GM23338 (cell line): Measurements from ENCODE around the gene CNTNAP2. TPM values are rescaled to one million over a fixed set of nuclear protein-coding genes. Genes with fewer than 3 reads are reported as not detected.

Experiments used
- ATAC-seq: fragments of 200-7000 bp; cut with Tn5 transposase; 3 replicates; pipeline ENCODE4 v1.9.1; 2020
- DNase-seq: peaks from one replicate; pipeline ENCODE4 v3.0.0-alpha.2; 2015; ENCODE audit warnings: low spot score
- H2AFZ ChIP-seq: fragments of 200-600 bp; sonication (generic); 2 replicates; pipeline ENCODE4 v1.8.0; 2016; ENCODE audit warnings: antibody characterized with exemption, mild to moderate bottlenecking, moderate library complexity
- H3F3A ChIP-seq: fragments of 200-600 bp; sonication (generic); replicated peaks from 2 replicates; pipeline ENCODE4 v1.8.0; 2017; ENCODE audit warnings: antibody characterized with exemption, mixed run types, low read depth
- H3K27ac ChIP-seq: fragments of 200-600 bp; sonication (generic); 2 replicates; pipeline ENCODE4 v1.6.1; 2016; ENCODE audit warnings: low read depth
- H3K27me3 ChIP-seq: fragments of 200-600 bp; sonication (generic); 2 replicates; pipeline ENCODE4 v1.8.0; 2016; ENCODE audit warnings: mild to moderate bottlenecking, mixed run types, moderate library complexity; ENCODE audit not compliant: insufficient read depth
- H3K36me3 ChIP-seq: fragments of 200-600 bp; sonication (generic); 2 replicates; pipeline ENCODE4 v1.8.0; 2016; ENCODE audit warnings: mild to moderate bottlenecking; ENCODE audit not compliant: insufficient read depth
- H3K4me1 ChIP-seq: fragments of 200-600 bp; sonication (generic); 2 replicates; pipeline ENCODE4 v1.8.0; 2016; ENCODE audit warnings: mild to moderate bottlenecking, moderate library complexity; ENCODE audit not compliant: insufficient read depth
- H3K4me2 ChIP-seq: fragments of 200-600 bp; sonication (generic); 2 replicates; pipeline ENCODE4 v1.7.1; 2017; ENCODE audit warnings: mixed run types
- H3K4me3 ChIP-seq: fragments of 200-600 bp; sonication (generic); 2 replicates; pipeline ENCODE4 v1.6.1; 2016; ENCODE audit warnings: mixed run types
- H3K79me2 ChIP-seq: fragments of 200-600 bp; sonication (generic); replicated peaks from 2 replicates; pipeline ENCODE4 v1.8.0; 2017; ENCODE audit warnings: mild to moderate bottlenecking; ENCODE audit not compliant: insufficient read depth
- H3K9me2 ChIP-seq: fragments of 200-600 bp; sonication (generic); 2 replicates; pipeline ENCODE4 v1.8.0; 2017; ENCODE audit not compliant: insufficient read depth
- H4K20me1 ChIP-seq: fragments of 200-600 bp; sonication (generic); replicated peaks from 2 replicates; pipeline ENCODE4 v1.8.0; 2017; ENCODE audit warnings: mild to moderate bottlenecking; ENCODE audit not compliant: insufficient read depth
- H3K27ac Mint-ChIP-seq: 2 replicates; pipeline ENCODE4 v1.8.0; 2020; ENCODE audit warnings: inconsistent platforms, mild to moderate bottlenecking, moderate library complexity, mixed read lengths
- H3K27me3 Mint-ChIP-seq: 3 replicates; pipeline ENCODE4 v1.8.0; 2022; ENCODE audit warnings: low read depth, mild to moderate bottlenecking, moderate library complexity, mixed read lengths, inconsistent platforms; ENCODE audit not compliant: insufficient read depth, poor library complexity
- H3K36me3 Mint-ChIP-seq: 3 replicates; pipeline ENCODE4 v1.8.0; 2021; ENCODE audit warnings: low read depth, mild to moderate bottlenecking, inconsistent platforms, moderate library complexity, mixed read lengths
- H3K4me1 Mint-ChIP-seq: 3 replicates; pipeline ENCODE4 v1.8.0; 2020; ENCODE audit warnings: mild to moderate bottlenecking, inconsistent platforms, mixed read lengths
- H3K4me3 Mint-ChIP-seq: 3 replicates; pipeline ENCODE4 v1.8.0; 2021; ENCODE audit warnings: moderate library complexity, mild to moderate bottlenecking, inconsistent platforms, mixed read lengths
- H3K9me3 Mint-ChIP-seq: 3 replicates; pipeline ENCODE4 v1.8.0; 2020; ENCODE audit warnings: moderate library complexity, mild to moderate bottlenecking, inconsistent platforms, mixed read lengths
- ETS1 ChIP-seq: IDR thresholded peaks from 2 replicates; pipeline ENCODE4 v1.6.1; 2016; ENCODE audit warnings: antibody characterized with exemption
- EZH2 ChIP-seq: fragments of 200-600 bp; sonication (generic); IDR thresholded peaks from one replicate; pipeline ENCODE4 v1.8.0; 2017; ENCODE audit warnings: antibody characterized with exemption, mild to moderate bottlenecking, low read depth; ENCODE audit not compliant: unreplicated experiment
- NANOG ChIP-seq: IDR thresholded peaks from 2 replicates; pipeline ENCODE4 v1.6.1; 2016; ENCODE audit warnings: antibody characterized with exemption, borderline replicate concordance
- ZNF114 ChIP-seq: fragments of 250-450 bp; sonication (Bioruptor Pico); IDR thresholded peaks from 2 replicates; pipeline ENCODE4 v1.5.0; 2020; ENCODE audit warnings: mild to moderate bottlenecking, moderate library complexity
- ZNF462 ChIP-seq: fragments of 250-450 bp; sonication (Bioruptor Pico); IDR thresholded peaks from 2 replicates; pipeline ENCODE4 v1.5.0; 2020; ENCODE audit warnings: mild to moderate bottlenecking, moderate library complexity
- polyA plus RNA-seq: library from polyadenylated mRNA; unstranded; fragments of >200 nt; fragmentation: Nextera tagmentation; extraction: Ambion mirVana; gene quantifications from 2 replicates; pipeline ENCODE4 v1.2.1, GENCODE V29; 2016
- total RNA-seq: library from RNA; depleted of rRNA; stranded (reverse); fragments of >200 nt; shearing (Covaris generic); gene quantifications from 2 replicates; pipeline ENCODE4 v1.2.3, GENCODE V29; 2014

CNTNAP2 gene
- total and polyA plus RNA-seq, 2 experiments from 2014 or later, result 38.2 to 61.3 TPM

- TF ChIP-seq ZNF462 (CRISPR knock-in tag), result no peak
These were observed 2219.2 kb downstream of the CNTNAP2 start (continued) for GRCh38 chr7:148335790-148336189.

- Mint-ChIP-seq H3K4me3 (no peak overlapping the region), H3K4me1 (peaks cover 53% of the 10 kb centered on the region), H3K27me3 (peaks cover 6% of the 10 kb centered on the region), H3K27ac (no peak overlapping the region), H3K36me3 (peaks cover 4% of the 10 kb centered on the region), H3K9me3 (peaks cover 4% of the 10 kb centered on the region)
- H3K36me3 ChIP-seq, result no peaks in the 10 kb centered on the region
- DNase-seq, result no peak
- no peak for ATAC-seq
- no peaks in the 10 kb centered on the region for H4K20me1 ChIP-seq
- peaks cover 2% of the 10 kb centered on the region; the same call in 1 of the 2 replicates for H3K27me3 ChIP-seq
- no peaks in the 10 kb centered on the region for H3K9me2 ChIP-seq
- no peak overlapping the region for H3K27ac ChIP-seq
- H3K4me1 ChIP-seq, result peaks cover 49% of the 10 kb centered on the region
- no peak overlapping the region for H3K4me3 ChIP-seq
- no peaks in the 10 kb centered on the region for H3F3A ChIP-seq
- peaks cover 5% of the 10 kb centered on the region; the same call in 1 of the 2 replicates for H3K79me2 ChIP-seq
- no peak for TF ChIP-seq EZH2
- TF ChIP-seq ETS1, result no peak
- TF ChIP-seq NANOG, result no peak
- no peak for TF ChIP-seq ZNF114 (CRISPR knock-in tag)
- 0 out of 2 replicates have a peak overlapping the region, but pooled peaks have one; percentile 11 for H3K4me2 ChIP-seq
- no peak overlapping the region for H2AFZ ChIP-seq
These were observed 2219.8 kb downstream of the CNTNAP2 start for GRCh38 chr7:148336411-148336810.
